Smooth muscle cell of the pulmonary artery (primary cell): ENCODE measurements around the gene GP1BB. TPM values are rescaled to one million over a fixed set of nuclear protein-coding genes. Genes with fewer than 3 reads are reported as not detected.

Experiments used
- total RNA-seq: library from RNA; depleted of rRNA; stranded (reverse); fragments of >200 nt; gene quantifications from 2 replicates; pipeline ENCODE4 v1.2.3, GENCODE V29; 2014

GP1BB gene
- total RNA-seq, result 4.3 and 5.9 TPM in 2 replicates

GRCh38 chr22:19723232-19723982, at the start of gene GP1BB:
TSS of gene GP1BB (plus strand) at chr22:19723539. CDS start at chr22:19723570, 31 bp downstream.

GRCh38 chr22:19714312-19715187, 8.8 kb upstream of the GP1BB start, which contains the start of gene SEPTIN5:
TSS of gene SEPTIN5 (plus strand) at chr22:19714503. CDS start at chr22:19714589, 86 bp downstream.

GRCh38 chr22:19760058-19760950, 37.0 kb downstream of the GP1BB start, which contains the start of gene TBX1:
TSS of gene TBX1 (plus strand) at chr22:19760778. CDS start at chr22:19760844, 66 bp downstream.

Other genes with a start within 250 kb of the GP1BB start
- 41.2 and 47.8 TPM in 2 replicates for gene UFD1, start 244.3 kb upstream of the GP1BB start, total RNA-seq
- gene CDC45, start 243.6 kb upstream of the GP1BB start, total RNA-seq, result 2.4 and 3.8 TPM in 2 replicates
- 0.26 and 0.86 TPM in 2 replicates for gene CLDN5, start 199.1 kb upstream of the GP1BB start, total RNA-seq
- 54.0 and 57.5 TPM in 2 replicates for gene SEPTIN5, start 9.0 kb upstream of the GP1BB start, total RNA-seq
- 0.23 TPM in 1 of 2 replicates, not detected in the other for gene TBX1, start 37.2 kb downstream of the GP1BB start, total RNA-seq
- 7.9 TPM in 2 replicates for gene GNB1L, start 131.3 kb downstream of the GP1BB start, total RNA-seq
- gene RTL10, start 131.3 kb downstream of the GP1BB start, total RNA-seq, result 13.3 and 16.4 TPM in 2 replicates
- gene COMT, start 218.2 kb downstream of the GP1BB start, total RNA-seq, result 359 and 409 TPM in 2 replicates
- gene TXNRD2, start 218.3 kb downstream of the GP1BB start, total RNA-seq, result 19.2 and 19.3 TPM in 2 replicates